PC-3 (cell line): ENCODE results near the gene METTL8.

Source experiments
- EZH2 ChIP-seq: fragments of 300-600 bp; sonication (generic); IDR thresholded peaks from one replicate; pipeline ENCODE4 v1.6.1; 2017; ENCODE audit warnings: antibody characterized with exemption, mild to moderate bottlenecking, low read length; ENCODE audit not compliant: unreplicated experiment
- TF ChIP-seq, protein P1 (sequence below): fragments of 300-600 bp; sonication (generic); conservative IDR thresholded peaks from 2 replicates; pipeline ENCODE4 v1.5.1; 2017; ENCODE audit warnings: antibody characterized with exemption, low read depth, mild to moderate bottlenecking, low read length

DNA sequence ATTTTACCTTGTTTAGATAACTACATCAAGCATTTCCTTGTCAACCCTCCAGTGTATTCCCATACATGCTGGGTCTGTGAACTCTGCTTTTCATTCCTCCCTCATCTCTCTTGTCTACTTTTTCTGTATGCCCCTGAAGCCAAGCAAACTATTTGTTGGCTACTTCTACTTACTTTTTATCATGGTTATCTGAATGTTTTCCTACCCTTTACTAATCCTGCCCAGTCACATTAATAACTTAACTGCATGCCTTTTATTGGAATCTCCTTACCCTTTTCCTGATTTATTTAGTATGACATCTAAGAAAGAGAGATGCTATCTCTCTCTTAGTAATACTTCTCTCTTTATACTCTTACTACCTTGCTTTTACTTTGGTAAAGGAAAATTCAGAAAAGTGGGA is 17.3 kb upstream of the METTL8 start:
- TF ChIP-seq, protein P1, sequence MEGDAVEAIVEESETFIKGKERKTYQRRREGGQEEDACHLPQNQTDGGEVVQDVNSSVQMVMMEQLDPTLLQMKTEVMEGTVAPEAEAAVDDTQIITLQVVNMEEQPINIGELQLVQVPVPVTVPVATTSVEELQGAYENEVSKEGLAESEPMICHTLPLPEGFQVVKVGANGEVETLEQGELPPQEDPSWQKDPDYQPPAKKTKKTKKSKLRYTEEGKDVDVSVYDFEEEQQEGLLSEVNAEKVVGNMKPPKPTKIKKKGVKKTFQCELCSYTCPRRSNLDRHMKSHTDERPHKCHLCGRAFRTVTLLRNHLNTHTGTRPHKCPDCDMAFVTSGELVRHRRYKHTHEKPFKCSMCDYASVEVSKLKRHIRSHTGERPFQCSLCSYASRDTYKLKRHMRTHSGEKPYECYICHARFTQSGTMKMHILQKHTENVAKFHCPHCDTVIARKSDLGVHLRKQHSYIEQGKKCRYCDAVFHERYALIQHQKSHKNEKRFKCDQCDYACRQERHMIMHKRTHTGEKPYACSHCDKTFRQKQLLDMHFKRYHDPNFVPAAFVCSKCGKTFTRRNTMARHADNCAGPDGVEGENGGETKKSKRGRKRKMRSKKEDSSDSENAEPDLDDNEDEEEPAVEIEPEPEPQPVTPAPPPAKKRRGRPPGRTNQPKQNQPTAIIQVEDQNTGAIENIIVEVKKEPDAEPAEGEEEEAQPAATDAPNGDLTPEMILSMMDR, result no peak
- no peak for TF ChIP-seq EZH2
